ENCODE data around the gene TP53I13. TPM values are rescaled to one million over a fixed set of nuclear protein-coding genes. Genes with fewer than 3 reads are reported as not detected.

TP53I13 gene
- total RNA-seq, 4 donors from 2014 or later = 119 to 188 (median 152) TPM

DNA sequence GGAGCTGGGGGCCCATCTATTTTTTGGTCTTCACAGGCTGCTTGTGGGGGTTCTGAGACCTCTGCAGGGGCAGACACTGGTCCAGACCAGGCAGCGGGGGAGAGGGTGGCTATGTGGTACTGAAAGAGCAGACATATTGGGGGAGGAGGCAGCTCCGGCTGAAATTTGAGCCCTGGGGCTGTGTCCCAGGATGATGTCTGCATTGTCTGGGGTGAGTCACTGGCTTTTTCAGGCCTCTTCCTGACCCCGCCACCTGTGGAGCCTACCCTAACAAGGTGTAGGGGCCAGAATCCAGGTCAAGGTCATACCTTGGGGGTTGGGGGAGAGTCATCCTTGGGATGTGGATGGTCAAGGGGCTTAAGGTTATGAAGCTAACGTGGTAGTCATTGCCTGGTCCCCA lies 51.8 kb downstream of the TP53I13 start:
- WGBS, 2 donors = 93 to 96% methylated on average over 4 of the region's 4 CpGs
- no peak overlapping the region for H3K27ac ChIP-seq
- TF ChIP-seq POLR2A (IDR thresholded peaks at IDR 0.05) (no peak), EP300 (IDR thresholded peaks at IDR 0.05) (no peak)
- TF ChIP-seq, protein P1, sequence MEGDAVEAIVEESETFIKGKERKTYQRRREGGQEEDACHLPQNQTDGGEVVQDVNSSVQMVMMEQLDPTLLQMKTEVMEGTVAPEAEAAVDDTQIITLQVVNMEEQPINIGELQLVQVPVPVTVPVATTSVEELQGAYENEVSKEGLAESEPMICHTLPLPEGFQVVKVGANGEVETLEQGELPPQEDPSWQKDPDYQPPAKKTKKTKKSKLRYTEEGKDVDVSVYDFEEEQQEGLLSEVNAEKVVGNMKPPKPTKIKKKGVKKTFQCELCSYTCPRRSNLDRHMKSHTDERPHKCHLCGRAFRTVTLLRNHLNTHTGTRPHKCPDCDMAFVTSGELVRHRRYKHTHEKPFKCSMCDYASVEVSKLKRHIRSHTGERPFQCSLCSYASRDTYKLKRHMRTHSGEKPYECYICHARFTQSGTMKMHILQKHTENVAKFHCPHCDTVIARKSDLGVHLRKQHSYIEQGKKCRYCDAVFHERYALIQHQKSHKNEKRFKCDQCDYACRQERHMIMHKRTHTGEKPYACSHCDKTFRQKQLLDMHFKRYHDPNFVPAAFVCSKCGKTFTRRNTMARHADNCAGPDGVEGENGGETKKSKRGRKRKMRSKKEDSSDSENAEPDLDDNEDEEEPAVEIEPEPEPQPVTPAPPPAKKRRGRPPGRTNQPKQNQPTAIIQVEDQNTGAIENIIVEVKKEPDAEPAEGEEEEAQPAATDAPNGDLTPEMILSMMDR (IDR thresholded peaks at IDR 0.05) = no peak
- H3K4me1 ChIP-seq = peaks cover 0 to 72% (median 43%) of the 10 kb centered on the region in 4 donors
- H3K36me3 ChIP-seq = no peaks in the 10 kb centered on the region
- H3K4me3 ChIP-seq = no peak overlapping the region
- no peaks in the 10 kb centered on the region for H3K9me3 ChIP-seq
- H3K27me3 ChIP-seq = peaks cover 0 to 5% of the 10 kb centered on the region in 2 donors
- no peak for DNase-seq (ENCODE audit: low spot score in 2 of 2)

DNA sequence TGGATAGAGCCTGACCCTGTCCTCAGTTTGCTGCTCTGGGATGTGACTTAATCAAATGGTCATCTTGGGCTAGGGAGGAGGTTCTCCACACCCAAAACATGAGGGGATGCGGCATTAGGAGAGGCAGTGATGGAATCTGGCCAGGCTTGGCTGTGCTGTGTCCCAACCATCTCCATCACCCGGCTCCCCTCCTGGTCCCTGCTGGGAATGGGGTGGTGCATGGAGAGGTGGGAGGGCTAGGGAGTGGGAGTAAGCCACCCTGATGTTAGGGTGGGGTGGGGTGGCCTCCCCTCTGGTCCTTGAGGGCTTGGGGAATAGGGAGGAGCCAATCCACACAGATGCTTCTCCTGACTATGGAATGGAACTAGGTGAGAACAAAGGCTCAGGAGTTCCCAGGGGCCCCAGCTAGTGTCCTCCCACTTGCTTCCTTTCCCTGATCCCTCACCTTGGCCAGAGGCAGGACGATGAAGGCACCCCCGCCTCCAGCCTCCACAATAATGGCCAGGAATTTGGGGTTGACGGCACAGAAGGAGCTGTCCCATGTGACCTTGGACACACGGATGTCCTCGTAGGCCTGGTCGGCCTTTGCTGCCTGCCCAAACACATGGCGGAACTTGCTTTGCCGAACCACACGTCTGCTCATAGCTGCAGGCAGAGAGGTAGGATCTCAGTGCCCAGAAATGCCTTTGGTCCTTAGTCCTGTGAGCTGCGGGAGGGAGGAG lies 52.4 kb downstream of the TP53I13 start:
- WGBS, 2 donors = 92 to 96% methylated on average over 12 of the region's 12 CpGs
- TF ChIP-seq, protein P1 (IDR thresholded peaks at IDR 0.05) = no peak
- TF ChIP-seq POLR2A (IDR thresholded peaks at IDR 0.05) (no peak), EP300 (IDR thresholded peaks at IDR 0.05) (no peak)
- peaks cover 0 to 5% of the 10 kb centered on the region in 2 donors for H3K27me3 ChIP-seq
- DNase-seq (ENCODE audit: low spot score in 2 of 2) = no peak
- H3K4me1 ChIP-seq = peaks cover 0 to 67% (median 40%) of the 10 kb centered on the region in 4 donors
- H3K27ac ChIP-seq = no peak overlapping the region
- H3K4me3 ChIP-seq = no peak overlapping the region
- H3K36me3 ChIP-seq = no peaks in the 10 kb centered on the region
- no peaks in the 10 kb centered on the region for H3K9me3 ChIP-seq

DNA sequence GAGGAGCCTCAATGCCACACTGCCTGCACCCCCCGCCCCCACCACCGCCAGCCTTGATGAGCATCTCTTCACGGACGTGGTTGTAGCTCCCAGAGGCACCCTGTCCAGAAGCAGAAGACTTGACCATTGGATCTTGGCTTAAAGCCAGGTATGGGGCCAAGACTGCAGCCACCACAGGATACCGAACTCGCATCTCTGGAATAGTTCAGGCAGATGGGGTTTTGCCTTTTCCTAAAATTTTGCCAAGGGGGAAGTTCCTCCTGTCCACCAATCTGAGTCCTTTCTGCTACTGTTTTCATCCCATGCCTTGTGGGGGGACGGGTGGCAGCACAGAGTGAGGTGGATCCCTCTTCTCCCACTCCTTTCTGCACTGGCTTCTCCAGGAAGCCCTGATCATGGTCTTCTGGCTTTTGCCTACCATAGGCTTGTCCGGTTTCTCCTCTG lies 53.3 kb downstream of the TP53I13 start:
- peak overlapping the region; percentile 50 to 80 (median 66) for H3K4me3 ChIP-seq
- H3K36me3 ChIP-seq = no peaks in the 10 kb centered on the region
- TF ChIP-seq EP300 (IDR thresholded peaks at IDR 0.05) (no peak), POLR2A (IDR thresholded peaks at IDR 0.05) (no peak)
- TF ChIP-seq, protein P1 (IDR thresholded peaks at IDR 0.05) = no peak
- no peak for DNase-seq (ENCODE audit: low spot score in 2 of 2)
- H3K9me3 ChIP-seq = no peaks in the 10 kb centered on the region
- WGBS, 2 donors = 50 to 71% methylated on average over 7 to 8 of the region's 8 CpGs
- H3K27ac ChIP-seq = peak overlapping the region; percentile 24 to 81 (median 36)
- peaks cover 0 to 59% (median 32%) of the 10 kb centered on the region in 4 donors for H3K4me1 ChIP-seq
- H3K27me3 ChIP-seq = peaks cover 0 to 5% of the 10 kb centered on the region in 2 donors

Other genes starting within 250 kb of the TP53I13 start
- gene TAOK1, start 178.3 kb upstream of the TP53I13 start, total RNA-seq = 10 to 100 TPM; 63.0 to 86.1 (median 73.7) TPM
- gene ABHD15, start 1.7 kb upstream of the TP53I13 start, total RNA-seq = 10 to 100 TPM; 25.7 to 32.7 (median 30.3) TPM
- gene GIT1, start 20.9 kb downstream of the TP53I13 start, total RNA-seq = 100 to 1,000 TPM in 1 of 4 donors, 10 to 100 TPM in 3; 51.3 to 100 (median 89.7) TPM
- 10 to 100 TPM; 19.0 to 50.1 (median 26.4) TPM for gene ANKRD13B, start 24.4 kb downstream of the TP53I13 start, total RNA-seq
- 100 to 1,000 TPM in 2 of 4 donors, 10 to 100 TPM in 2; 34.5 to 139 (median 83.1) TPM for gene CORO6, start 54.2 kb downstream of the TP53I13 start, total RNA-seq

All from tibial nerve (tissue), 4 donors.